ENCODE data around the gene MVB12B.

Gene MVB12B

DNA sequence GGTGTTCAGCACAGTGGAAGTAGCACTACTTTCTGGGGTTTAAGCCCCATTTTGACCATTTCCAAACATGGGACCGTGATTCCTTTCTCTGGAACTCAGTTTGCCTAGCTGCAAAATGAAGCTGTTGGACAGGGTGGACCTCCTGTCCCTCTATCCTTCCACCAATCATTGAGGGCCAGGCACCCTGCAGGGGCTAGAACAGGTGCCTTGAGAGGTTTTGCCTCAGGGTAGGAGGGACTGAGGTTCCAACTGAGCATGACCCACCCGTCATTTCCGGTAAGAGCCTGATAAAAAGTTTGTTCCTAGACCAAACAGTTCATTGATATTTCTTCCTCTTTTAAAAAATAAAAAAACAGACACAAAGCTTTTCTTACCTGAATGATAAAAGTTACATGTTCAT, 116.5 kb downstream of the MVB12B start:
- TF ChIP-seq, protein P1, sequence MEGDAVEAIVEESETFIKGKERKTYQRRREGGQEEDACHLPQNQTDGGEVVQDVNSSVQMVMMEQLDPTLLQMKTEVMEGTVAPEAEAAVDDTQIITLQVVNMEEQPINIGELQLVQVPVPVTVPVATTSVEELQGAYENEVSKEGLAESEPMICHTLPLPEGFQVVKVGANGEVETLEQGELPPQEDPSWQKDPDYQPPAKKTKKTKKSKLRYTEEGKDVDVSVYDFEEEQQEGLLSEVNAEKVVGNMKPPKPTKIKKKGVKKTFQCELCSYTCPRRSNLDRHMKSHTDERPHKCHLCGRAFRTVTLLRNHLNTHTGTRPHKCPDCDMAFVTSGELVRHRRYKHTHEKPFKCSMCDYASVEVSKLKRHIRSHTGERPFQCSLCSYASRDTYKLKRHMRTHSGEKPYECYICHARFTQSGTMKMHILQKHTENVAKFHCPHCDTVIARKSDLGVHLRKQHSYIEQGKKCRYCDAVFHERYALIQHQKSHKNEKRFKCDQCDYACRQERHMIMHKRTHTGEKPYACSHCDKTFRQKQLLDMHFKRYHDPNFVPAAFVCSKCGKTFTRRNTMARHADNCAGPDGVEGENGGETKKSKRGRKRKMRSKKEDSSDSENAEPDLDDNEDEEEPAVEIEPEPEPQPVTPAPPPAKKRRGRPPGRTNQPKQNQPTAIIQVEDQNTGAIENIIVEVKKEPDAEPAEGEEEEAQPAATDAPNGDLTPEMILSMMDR (conservative IDR thresholded peaks at IDR 0.05; ENCODE audit: low read depth) = no peak
- DNase-seq (ENCODE audit: low spot score) = no peak
- CTCF ChIA-PET = interaction anchor here (0.8 to 1.1 kb wide), 2 partner anchors 44 to 56 kb away, joined by 3 to 4 read pairs; no protein-coding TSS in a partner anchor
- POLR2A ChIA-PET (ENCODE audit: low non-redundant PET) = no interaction called here
- no peak overlapping the region for H3K27ac ChIP-seq

DNA sequence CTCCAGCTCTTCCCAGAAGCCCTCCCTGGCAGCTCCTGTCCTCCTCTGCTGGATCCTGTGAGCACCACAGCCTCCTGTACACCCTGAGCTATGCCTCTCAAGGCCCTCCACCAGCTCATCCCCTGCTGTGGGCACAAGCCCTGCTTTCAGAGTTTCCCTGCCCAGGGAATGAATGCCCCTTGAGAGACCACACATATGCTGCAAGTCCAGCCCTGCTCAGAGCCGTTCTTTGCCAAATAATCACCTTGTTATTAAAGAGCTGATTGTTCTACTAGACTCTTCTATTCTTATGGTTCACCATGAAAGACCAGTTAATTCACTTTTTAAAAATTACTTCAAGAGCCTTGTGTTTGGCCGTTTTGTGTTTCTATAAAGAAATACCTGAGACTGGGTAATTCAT, 121.5 kb downstream of the MVB12B start:
- ChIA-PET POLR2A (ENCODE audit: low non-redundant PET) (no interaction called here), CTCF (no interaction called here)
- H3K27ac ChIP-seq = no peak overlapping the region
- no peak for DNase-seq (ENCODE audit: low spot score)
- TF ChIP-seq, protein P1 (conservative IDR thresholded peaks at IDR 0.05; ENCODE audit: low read depth) = no peak

- no peak for DNase-seq (ENCODE audit: low spot score)
- ChIA-PET CTCF (no interaction called here), POLR2A (ENCODE audit: low non-redundant PET) (no interaction called here)
- TF ChIP-seq, protein P1 (conservative IDR thresholded peaks at IDR 0.05; ENCODE audit: low read depth) = no peak
- no peak overlapping the region for H3K27ac ChIP-seq
These were observed 122.4 kb downstream of the MVB12B start for GRCh38 chr9:126448865-126449577.

- ChIA-PET CTCF (interaction anchor here (0.6 kb wide), 1 partner anchor 22 kb away, joined by 3 read pairs; no protein-coding TSS in a partner anchor), POLR2A (ENCODE audit: low non-redundant PET) (no interaction called here)
- no peak overlapping the region for H3K27ac ChIP-seq
- DNase-seq (ENCODE audit: low spot score) = no peak
- TF ChIP-seq, protein P1 (conservative IDR thresholded peaks at IDR 0.05; ENCODE audit: low read depth) = no peak
These were observed 123.4 kb downstream of the MVB12B start for GRCh38 chr9:126449725-126450667.

- ChIA-PET CTCF (interaction anchor here (0.6 kb wide), 1 partner anchor 23 kb away, joined by 3 read pairs; no protein-coding TSS in a partner anchor), POLR2A (ENCODE audit: low non-redundant PET) (no interaction called here)
- DNase-seq (ENCODE audit: low spot score) = no peak
- no peak overlapping the region for H3K27ac ChIP-seq
- TF ChIP-seq, protein P1 (conservative IDR thresholded peaks at IDR 0.05; ENCODE audit: low read depth) = no peak
These were observed 124.1 kb downstream of the MVB12B start for GRCh38 chr9:126450668-126451205.

- no peak overlapping the region for H3K27ac ChIP-seq
- ChIA-PET CTCF (interaction anchor here (1.1 kb wide), 1 partner anchor 13 kb away, joined by 3 read pairs; no protein-coding TSS in a partner anchor), POLR2A (ENCODE audit: low non-redundant PET) (no interaction called here)
- no peak for DNase-seq (ENCODE audit: low spot score)
- TF ChIP-seq, protein P1 (conservative IDR thresholded peaks at IDR 0.05; ENCODE audit: low read depth) = no peak
These were observed 124.8 kb downstream of the MVB12B start for GRCh38 chr9:126451316-126451885.

All from RWPE1 (cell line).